ENCODE data around the gene ZFX.

ZFX gene

GRCh38 chrX:24117258-24117657, 32.3 kb upstream of the ZFX start:
- no peak for TF ChIP-seq SIN3A (IDR thresholded peaks at IDR 0.05; ENCODE audit: borderline replicate concordance, insufficient read depth, low read length)
- no peak for TF ChIP-seq POLR2AphosphoS5 (IDR thresholded peaks at IDR 0.05; ENCODE audit: low read depth, low read length)
- no peak for TF ChIP-seq TAF1 (IDR thresholded peaks at IDR 0.05; ENCODE audit: borderline replicate concordance, insufficient read depth, low read length)
- no peak for TF ChIP-seq REST (IDR thresholded peaks at IDR 0.05; ENCODE audit: insufficient read depth in 1 of 2, low read depth in 2 of 2, low read length in 2 of 2)
- TF ChIP-seq FOXP2 (optimal IDR thresholded peaks at IDR 0.05; ENCODE audit: borderline replicate concordance, extremely low read depth, extremely low read length, insufficient read depth): no peak

GRCh38 chrX:24124244-24124799, 25.2 kb upstream of the ZFX start:
- TF ChIP-seq TAF1 (IDR thresholded peaks at IDR 0.05; ENCODE audit: borderline replicate concordance, insufficient read depth, low read length): no peak
- no peak for TF ChIP-seq FOXP2 (optimal IDR thresholded peaks at IDR 0.05; ENCODE audit: borderline replicate concordance, extremely low read depth, extremely low read length, insufficient read depth)
- no peak for TF ChIP-seq POLR2AphosphoS5 (IDR thresholded peaks at IDR 0.05; ENCODE audit: low read depth, low read length)
- TF ChIP-seq REST (IDR thresholded peaks at IDR 0.05; ENCODE audit: insufficient read depth in 1 of 2, low read depth in 2 of 2, low read length in 2 of 2): no peak
- no peak for TF ChIP-seq SIN3A (IDR thresholded peaks at IDR 0.05; ENCODE audit: borderline replicate concordance, insufficient read depth, low read length)

GRCh38 chrX:24125028-24125612, 24.4 kb upstream of the ZFX start:
- TF ChIP-seq TAF1 (IDR thresholded peaks at IDR 0.05; ENCODE audit: borderline replicate concordance, insufficient read depth, low read length) (no peak), SIN3A (IDR thresholded peaks at IDR 0.05; ENCODE audit: borderline replicate concordance, insufficient read depth, low read length) (no peak), REST (IDR thresholded peaks at IDR 0.05; ENCODE audit: insufficient read depth in 1 of 2, low read depth in 2 of 2, low read length in 2 of 2) (no peak), FOXP2 (optimal IDR thresholded peaks at IDR 0.05; ENCODE audit: borderline replicate concordance, extremely low read depth, extremely low read length, insufficient read depth) (no peak), POLR2AphosphoS5 (IDR thresholded peaks at IDR 0.05; ENCODE audit: low read depth, low read length) (no peak)

GRCh38 chrX:24131476-24131875, 18.1 kb upstream of the ZFX start:
- TF ChIP-seq POLR2AphosphoS5 (IDR thresholded peaks at IDR 0.05; ENCODE audit: low read depth, low read length) (no peak), SIN3A (IDR thresholded peaks at IDR 0.05; ENCODE audit: borderline replicate concordance, insufficient read depth, low read length) (no peak)

GRCh38 chrX:24133312-24133711, 16.2 kb upstream of the ZFX start:
- no peak for TF ChIP-seq POLR2AphosphoS5 (IDR thresholded peaks at IDR 0.05; ENCODE audit: low read depth, low read length)
- TF ChIP-seq TAF1 (IDR thresholded peaks at IDR 0.05; ENCODE audit: borderline replicate concordance, insufficient read depth, low read length): no peak
- TF ChIP-seq REST (IDR thresholded peaks at IDR 0.05; ENCODE audit: insufficient read depth in 1 of 2, low read depth in 2 of 2, low read length in 2 of 2): no peak
- no peak for TF ChIP-seq SIN3A (IDR thresholded peaks at IDR 0.05; ENCODE audit: borderline replicate concordance, insufficient read depth, low read length)
- no peak for TF ChIP-seq FOXP2 (optimal IDR thresholded peaks at IDR 0.05; ENCODE audit: borderline replicate concordance, extremely low read depth, extremely low read length, insufficient read depth)
